CD4-positive, CD25-positive, alpha-beta regulatory T cell (primary cell): ENCODE results near the gene MTCH2. TPM values are rescaled to one million over a fixed set of nuclear protein-coding genes. Genes with fewer than 3 reads are reported as not detected.
"Not testable (repeated sequence)": the region's sequence is repeated elsewhere in the genome, so short reads cannot be mapped to it uniquely, and the experiment has no call there.

Source experiments
- ATAC-seq, 2 donors: fragments of 150-1000 bp; cut with Tn5 transposase; one replicate each; pipeline ENCODE4 v1.10.0; 2021; ENCODE audit warnings: low read depth in 2 of 2, moderate number of reproducible peaks in 2 of 2, moderate library complexity in 1 of 2
- DNase-seq, 3 donors: peaks; one replicate each; pipeline versions ENCODE4 v3.0.0 to v3.0.0-alpha.2; 2012 to 2022; ENCODE audit warnings: mixed read lengths in 1 of 3
- H3K27ac ChIP-seq: one replicate; pipeline ENCODE4 v1.7.0; 2013; ENCODE audit warnings: mild to moderate bottlenecking, low read length; ENCODE audit not compliant: insufficient read depth, poor library complexity, severe bottlenecking
- H3K27me3 ChIP-seq: one replicate; pipeline ENCODE4 v1.7.0; 2013; ENCODE audit warnings: low read length; ENCODE audit not compliant: control insufficient read depth, insufficient read depth
- H3K36me3 ChIP-seq: one replicate; pipeline ENCODE4 v1.7.0; 2013; ENCODE audit warnings: mild to moderate bottlenecking, low read length, moderate library complexity; ENCODE audit not compliant: control insufficient read depth, insufficient read depth
- H3K4me1 ChIP-seq: 2 replicates; pipeline ENCODE4 v1.7.0; 2013; ENCODE audit warnings: mild to moderate bottlenecking, low read length; ENCODE audit not compliant: insufficient read depth, control insufficient read depth, poor library complexity, severe bottlenecking
- H3K4me3 ChIP-seq: one replicate; pipeline ENCODE4 v1.7.0; 2013; ENCODE audit warnings: low read depth, mild to moderate bottlenecking, low read length, moderate library complexity
- H3K9me3 ChIP-seq, 2 experiments: 1 replicate in 1 of 2; 2 replicates in 1 of 2; pipeline ENCODE4 v1.7.0; 2013; ENCODE audit warnings: low read length in 2 of 2, mild to moderate bottlenecking in 1 of 2, moderate library complexity in 1 of 2; ENCODE audit not compliant: control insufficient read depth in 2 of 2
- H3K27ac Mint-ChIP-seq, 3 donors: one replicate each; pipeline ENCODE4 v1.8.0; 2020 to 2022; ENCODE audit warnings: mild to moderate bottlenecking in 3 of 3, mixed read lengths in 3 of 3, moderate library complexity in 2 of 3
- H3K27me3 Mint-ChIP-seq: one replicate; pipeline ENCODE4 v1.8.0; 2022; ENCODE audit warnings: mild to moderate bottlenecking, mixed read lengths
- H3K36me3 Mint-ChIP-seq: one replicate; pipeline ENCODE4 v1.8.0; 2020; ENCODE audit warnings: mixed read lengths
- H3K4me1 Mint-ChIP-seq, 4 donors: one replicate each; pipeline ENCODE4 v1.8.0; 2020 to 2022; ENCODE audit warnings: mixed read lengths in 4 of 4, mild to moderate bottlenecking in 1 of 4
- H3K4me3 Mint-ChIP-seq, 4 donors: one replicate each; pipeline ENCODE4 v1.8.0; 2020 to 2022; ENCODE audit warnings: mild to moderate bottlenecking in 4 of 4, mixed read lengths in 4 of 4, moderate library complexity in 3 of 4
- H3K9me3 Mint-ChIP-seq, 7 donors: one replicate each; pipeline ENCODE4 v1.8.0; 2020 to 2022; ENCODE audit warnings: mixed read lengths in 7 of 7, mild to moderate bottlenecking in 3 of 7, moderate library complexity in 2 of 7
- polyA plus RNA-seq, 4 donors: library from polyadenylated mRNA; unstranded; fragments of 300-500 nt; fragmentation: Illumina TruSeq; gene quantifications; one replicate each; pipeline ENCODE4 v1.2.3, GENCODE V29; 2021
- total RNA-seq: library from RNA; stranded (reverse); gene quantifications from one replicate; pipeline ENCODE4 v1.2.3, GENCODE V29; 2022

Gene MTCH2
- total RNA-seq (21.5 TPM), polyA plus RNA-seq (10 to 100 TPM; 50.2 to 95.9 (median 65.8) TPM)

DNA sequence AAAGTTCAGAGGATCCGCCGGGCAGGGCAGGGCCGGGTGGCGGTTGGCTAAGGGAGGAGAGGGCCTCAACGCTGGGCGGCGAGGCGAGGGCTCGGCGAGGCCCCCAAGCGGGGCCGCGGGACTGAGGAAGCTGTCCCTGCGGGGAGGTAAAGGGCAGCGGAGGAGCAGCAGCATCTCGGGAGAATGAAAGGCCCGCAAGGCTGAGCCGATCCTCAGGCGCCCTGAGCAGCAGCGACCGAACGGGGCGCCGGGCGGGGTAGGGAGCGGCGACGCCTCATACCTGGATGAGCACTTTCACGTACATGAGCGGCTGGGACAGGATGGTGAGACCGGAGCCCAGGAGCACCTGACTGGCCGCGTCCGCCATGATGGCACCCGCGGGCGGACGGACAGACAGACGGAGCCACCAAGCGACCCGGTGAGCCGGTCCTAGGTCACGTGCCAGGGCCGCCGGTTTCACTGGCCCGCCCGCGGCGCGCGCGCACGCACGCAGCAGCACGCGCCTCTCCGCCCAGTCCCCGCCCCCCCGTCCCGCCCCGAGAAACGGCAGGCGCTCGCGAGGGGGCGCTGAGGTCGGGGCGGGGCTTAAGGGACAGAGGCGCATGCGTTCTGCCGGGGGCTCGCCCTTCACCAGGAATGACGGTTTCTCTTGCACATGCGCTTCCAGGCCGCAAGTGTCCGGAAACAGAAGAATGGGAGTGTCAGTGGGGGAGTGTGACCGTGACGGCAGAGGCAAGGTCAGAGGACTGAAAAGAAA lies at the start of gene MTCH2:
TSS of gene MTCH2 (minus strand) at position 461 of the 757 bp plus-strand sequence. CDS start at position 367, 94 bp downstream.
- Histone ChIP-seq H3K36me3 (peaks cover 13% of the 10 kb centered on the region), H3K27me3 (no peaks in the 10 kb centered on the region), H3K27ac (peak within 1 kb of the TSS; percentile 91), H3K4me3 (peak within 1 kb of the TSS; percentile 89), H3K4me1 (peaks cover 17% of the 10 kb centered on the region), H3K9me3 (no peaks in the 10 kb centered on the region)
- Mint-ChIP-seq H3K27ac (peak within 1 kb of the TSS; percentile 94 to 98 (median 96)), H3K36me3 (peaks cover 13% of the 10 kb centered on the region), H3K27me3 (no peaks in the 10 kb centered on the region), H3K9me3 (peaks cover 0 to 1% (median 0%) of the 10 kb centered on the region in 7 donors), H3K4me3 (peak within 1 kb of the TSS; percentile 93 to 99 (median 98)), H3K4me1 (peaks cover 11 to 36% (median 23%) of the 10 kb centered on the region in 4 donors)
- DNase-seq (peak; percentile 94 to 96 (median 96)), ATAC-seq (peak; percentile 90 to 92)

DNA sequence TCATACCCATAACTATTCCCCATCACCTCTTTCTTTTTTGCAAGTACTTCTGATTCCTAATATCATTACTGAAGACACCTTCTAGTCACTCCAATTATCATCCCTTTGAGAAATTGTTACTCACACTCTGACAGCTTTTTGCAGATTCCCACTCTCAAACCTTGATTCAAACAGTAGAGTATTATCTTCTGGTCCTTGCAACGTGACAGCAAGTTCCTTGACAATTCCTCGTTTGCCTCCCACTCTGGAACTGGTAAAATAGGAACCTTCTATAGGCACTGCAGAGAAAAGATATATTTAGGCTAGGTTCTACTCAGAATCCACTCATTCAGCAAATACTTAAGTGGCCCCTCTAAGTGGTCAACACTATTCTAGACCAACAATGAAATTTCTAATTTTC lies 49.6 kb upstream of the MTCH2 start:
- Mint-ChIP-seq H3K9me3 (no peaks in the 10 kb centered on the region), H3K27me3 (no peaks in the 10 kb centered on the region), H3K4me1 (peaks cover 0 to 4% (median 2%) of the 10 kb centered on the region in 4 donors), H3K27ac (no peak overlapping the region), H3K36me3 (no peaks in the 10 kb centered on the region), H3K4me3 (no peak overlapping the region)
- Histone ChIP-seq H3K4me3 (no peak overlapping the region), H3K4me1 (no peaks in the 10 kb centered on the region), H3K27me3 (no peaks in the 10 kb centered on the region), H3K9me3 (no peaks in the 10 kb centered on the region), H3K27ac (no peak overlapping the region), H3K36me3 (no peaks in the 10 kb centered on the region)
- no peak for ATAC-seq
- DNase-seq, result no peak

- Histone ChIP-seq H3K4me1 (no peaks in the 10 kb centered on the region), H3K4me3 (no peak overlapping the region), H3K27me3 (no peaks in the 10 kb centered on the region), H3K9me3 (no peaks in the 10 kb centered on the region), H3K27ac (no peak overlapping the region), H3K36me3 (no peaks in the 10 kb centered on the region)
- no peaks in the 10 kb centered on the region for H3K27me3 Mint-ChIP-seq
- DNase-seq (no peak), ATAC-seq (no peak)
- no peaks in the 10 kb centered on the region for H3K36me3 Mint-ChIP-seq
- peaks cover 0 to 4% (median 2%) of the 10 kb centered on the region in 4 donors for H3K4me1 Mint-ChIP-seq
- H3K4me3 Mint-ChIP-seq, result no peak overlapping the region
- H3K27ac Mint-ChIP-seq, result no peak overlapping the region
- no peaks in the 10 kb centered on the region for H3K9me3 Mint-ChIP-seq
Observed at GRCh38 chr11:47689480-47689879, 47.1 kb upstream of the MTCH2 start.

- H3K4me1 Mint-ChIP-seq, result peaks cover 0 to 4% (median 2%) of the 10 kb centered on the region in 4 donors
- H3K4me1 ChIP-seq, result no peaks in the 10 kb centered on the region
- no peaks in the 10 kb centered on the region for H3K36me3 ChIP-seq
- no peaks in the 10 kb centered on the region for H3K27me3 ChIP-seq
- no peaks in the 10 kb centered on the region for H3K27me3 Mint-ChIP-seq
- no peaks in the 10 kb centered on the region for H3K9me3 Mint-ChIP-seq
- no peak for DNase-seq
- H3K4me3 ChIP-seq, result no peak overlapping the region
- H3K9me3 ChIP-seq, result no peaks in the 10 kb centered on the region
- ATAC-seq, result no peak
- no peaks in the 10 kb centered on the region for H3K36me3 Mint-ChIP-seq
- no peak overlapping the region for H3K27ac ChIP-seq
- H3K4me3 Mint-ChIP-seq, result no peak overlapping the region
- H3K27ac Mint-ChIP-seq, result no peak overlapping the region
Observed at GRCh38 chr11:47688991-47689390, 46.6 kb upstream of the MTCH2 start.

DNA sequence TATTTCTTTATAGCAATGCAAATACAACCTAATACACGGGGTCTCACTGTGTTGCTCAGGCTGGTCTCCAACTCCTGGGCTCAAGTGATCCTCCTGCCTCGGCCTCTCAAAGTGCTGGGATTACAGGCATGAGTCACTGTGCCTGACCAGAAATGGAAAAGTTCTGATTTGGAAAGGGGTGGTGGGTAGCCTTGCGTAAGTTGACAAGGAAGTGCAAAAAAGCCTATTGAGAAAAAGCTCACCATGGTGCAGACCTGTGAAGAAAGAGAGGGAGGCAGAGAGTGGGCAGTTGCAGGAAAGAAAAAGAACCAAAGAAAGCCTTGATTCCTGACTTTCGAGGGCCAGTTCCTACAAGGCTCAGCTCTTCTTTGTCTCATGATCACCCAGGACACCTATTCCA lies 45.8 kb upstream of the MTCH2 start:
- H3K36me3 ChIP-seq, result no peaks in the 10 kb centered on the region
- Mint-ChIP-seq H3K9me3 (no peaks in the 10 kb centered on the region), H3K36me3 (no peaks in the 10 kb centered on the region), H3K27ac (peak overlapping the region in 1 of 3 donors; percentile 35), H3K27me3 (no peaks in the 10 kb centered on the region), H3K4me3 (no peak overlapping the region), H3K4me1 (peaks cover 0 to 4% (median 2%) of the 10 kb centered on the region in 4 donors)
- no peak for DNase-seq
- no peaks in the 10 kb centered on the region for H3K9me3 ChIP-seq
- H3K4me1 ChIP-seq, result no peaks in the 10 kb centered on the region
- H3K27ac ChIP-seq, result no peak overlapping the region
- no peaks in the 10 kb centered on the region for H3K27me3 ChIP-seq
- no peak overlapping the region for H3K4me3 ChIP-seq
- ATAC-seq, result no peak

DNA sequence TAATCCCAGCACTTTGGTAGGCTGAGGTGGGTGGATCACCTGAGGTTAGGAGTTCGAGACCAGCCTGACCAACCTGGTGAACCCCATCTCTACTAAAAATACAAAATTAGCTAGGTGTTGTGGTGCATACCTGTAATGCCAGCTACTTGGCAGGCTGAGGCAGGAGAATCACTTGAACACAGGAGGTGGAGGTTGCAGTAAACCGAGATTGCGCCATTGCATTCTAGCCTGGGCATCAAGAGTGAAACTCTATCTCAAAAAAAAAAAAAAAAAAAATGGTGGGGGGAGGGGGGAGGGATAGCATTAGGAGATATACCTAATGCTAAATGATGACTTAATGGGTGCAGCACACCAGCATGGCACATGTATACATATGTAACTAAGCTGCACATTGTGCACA lies 44.3 kb upstream of the MTCH2 start:
- not testable (repeated sequence) for H3K27me3 Mint-ChIP-seq

GRCh38 chr11:47686151-47686550 lies 43.8 kb upstream of the MTCH2 start:
- Mint-ChIP-seq H3K36me3 (no peaks in the 10 kb centered on the region), H3K4me1 (no peaks in the 10 kb centered on the region), H3K27ac (no peak overlapping the region), H3K9me3 (no peaks in the 10 kb centered on the region), H3K27me3 (peaks cover 6% of the 10 kb centered on the region), H3K4me3 (no peak overlapping the region)
- DNase-seq, result no peak
- Histone ChIP-seq H3K27me3 (no peaks in the 10 kb centered on the region), H3K27ac (no peak overlapping the region), H3K36me3 (no peaks in the 10 kb centered on the region), H3K4me1 (no peaks in the 10 kb centered on the region), H3K4me3 (no peak overlapping the region), H3K9me3 (no peaks in the 10 kb centered on the region)
- ATAC-seq, result no peak

More for the DNA sequence above, 44.3 kb upstream of the MTCH2 start:
- H3K27ac ChIP-seq, H3K9me3 ChIP-seq, H3K36me3 ChIP-seq, DNase-seq, H3K4me3 Mint-ChIP-seq, H3K36me3 Mint-ChIP-seq, H3K4me1 ChIP-seq, H3K4me3 ChIP-seq, H3K27ac Mint-ChIP-seq, H3K9me3 Mint-ChIP-seq, H3K27me3 ChIP-seq, H3K4me1 Mint-ChIP-seq, ATAC-seq: not testable (repeated sequence)

- no peak overlapping the region for H3K4me3 ChIP-seq
- no peak overlapping the region for H3K4me3 Mint-ChIP-seq
Observed at GRCh38 chr11:47675851-47676250, 33.5 kb upstream of the MTCH2 start.

More at GRCh38 chr11:47675851-47676250, 33.5 kb upstream of the MTCH2 start:
- peaks cover 4% of the 10 kb centered on the region for H3K36me3 Mint-ChIP-seq
- Histone ChIP-seq H3K4me1 (no peaks in the 10 kb centered on the region), H3K36me3 (no peaks in the 10 kb centered on the region), H3K27ac (no peak overlapping the region), H3K9me3 (no peaks in the 10 kb centered on the region), H3K27me3 (no peaks in the 10 kb centered on the region)
- H3K9me3 Mint-ChIP-seq, result no peaks in the 10 kb centered on the region
- H3K27me3 Mint-ChIP-seq, result peaks cover 4% of the 10 kb centered on the region
- ATAC-seq (no peak), DNase-seq (no peak)
- no peaks in the 10 kb centered on the region for H3K4me1 Mint-ChIP-seq
- no peak overlapping the region for H3K27ac Mint-ChIP-seq
